Skeletal muscle tissue (tissue), 4 donors: ENCODE measurements around the gene RGPD6. TPM values are rescaled to one million over a fixed set of nuclear protein-coding genes. Genes with fewer than 3 reads are reported as not detected.
"Not testable (repeated sequence)": the region's sequence is repeated elsewhere in the genome, so short reads cannot be mapped to it uniquely, and the experiment has no call there.

Source experiments
- H3K27ac ChIP-seq: one replicate; pipeline ENCODE4 v1.7.0; 2013; ENCODE audit warnings: mild to moderate bottlenecking, low read depth, low read length, inconsistent platforms
- H3K27me3 ChIP-seq, 3 donors: one replicate each; pipeline ENCODE4 v1.7.0; 2013; ENCODE audit warnings: low read length in 3 of 3; ENCODE audit not compliant: control insufficient read depth in 3 of 3, insufficient read depth in 3 of 3
- H3K36me3 ChIP-seq, 3 donors: one replicate each; pipeline ENCODE4 v1.7.0; 2013; ENCODE audit warnings: low read length in 3 of 3; ENCODE audit not compliant: control insufficient read depth in 3 of 3, insufficient read depth in 3 of 3
- H3K4me1 ChIP-seq, 3 donors: one replicate each; pipeline ENCODE4 v1.7.0; 2013; ENCODE audit warnings: low read length in 3 of 3, mild to moderate bottlenecking in 3 of 3; ENCODE audit not compliant: control insufficient read depth in 3 of 3, insufficient read depth in 3 of 3
- H3K4me3 ChIP-seq, 3 donors: one replicate each; pipeline ENCODE4 v1.7.0; 2013; ENCODE audit warnings: low read length in 3 of 3
- H3K9ac ChIP-seq, 3 donors: one replicate each; pipeline ENCODE4 v1.7.0; 2013; ENCODE audit warnings: low read length in 3 of 3, mild to moderate bottlenecking in 3 of 3, moderate library complexity in 2 of 3, low read depth in 1 of 3
- H3K9me3 ChIP-seq, 3 donors: one replicate each; pipeline ENCODE4 v1.7.0; 2013; ENCODE audit warnings: low read length in 3 of 3; ENCODE audit not compliant: control insufficient read depth in 3 of 3
- total RNA-seq: library from RNA; depleted of rRNA; stranded (reverse); fragments of >200 nt; gene quantifications from one replicate; pipeline ENCODE4 v1.2.3, GENCODE V29; 2014
- donor health status: Osteomylitis.

The RGPD6 gene
- total RNA-seq, 1 donor from 2014 or later = 66.3 TPM

GRCh38 chr2:110591973-110592372, 15.0 kb upstream of the RGPD6 start:
- H3K9me3 ChIP-seq, H3K27ac ChIP-seq, H3K27me3 ChIP-seq, H3K36me3 ChIP-seq, H3K4me1 ChIP-seq, H3K9ac ChIP-seq, H3K4me3 ChIP-seq: not testable (repeated sequence)

- not testable (repeated sequence) for H3K27me3 ChIP-seq, H3K27ac ChIP-seq, H3K9me3 ChIP-seq, H3K4me1 ChIP-seq, H3K4me3 ChIP-seq, H3K36me3 ChIP-seq, H3K9ac ChIP-seq
These were observed 12.8 kb upstream of the RGPD6 start for GRCh38 chr2:110589677-110590330.

GRCh38 chr2:110588520-110588919, 11.5 kb upstream of the RGPD6 start:
- not testable (repeated sequence) for H3K27me3 ChIP-seq, H3K36me3 ChIP-seq, H3K4me3 ChIP-seq, H3K4me1 ChIP-seq, H3K27ac ChIP-seq, H3K9ac ChIP-seq, H3K9me3 ChIP-seq

DNA sequence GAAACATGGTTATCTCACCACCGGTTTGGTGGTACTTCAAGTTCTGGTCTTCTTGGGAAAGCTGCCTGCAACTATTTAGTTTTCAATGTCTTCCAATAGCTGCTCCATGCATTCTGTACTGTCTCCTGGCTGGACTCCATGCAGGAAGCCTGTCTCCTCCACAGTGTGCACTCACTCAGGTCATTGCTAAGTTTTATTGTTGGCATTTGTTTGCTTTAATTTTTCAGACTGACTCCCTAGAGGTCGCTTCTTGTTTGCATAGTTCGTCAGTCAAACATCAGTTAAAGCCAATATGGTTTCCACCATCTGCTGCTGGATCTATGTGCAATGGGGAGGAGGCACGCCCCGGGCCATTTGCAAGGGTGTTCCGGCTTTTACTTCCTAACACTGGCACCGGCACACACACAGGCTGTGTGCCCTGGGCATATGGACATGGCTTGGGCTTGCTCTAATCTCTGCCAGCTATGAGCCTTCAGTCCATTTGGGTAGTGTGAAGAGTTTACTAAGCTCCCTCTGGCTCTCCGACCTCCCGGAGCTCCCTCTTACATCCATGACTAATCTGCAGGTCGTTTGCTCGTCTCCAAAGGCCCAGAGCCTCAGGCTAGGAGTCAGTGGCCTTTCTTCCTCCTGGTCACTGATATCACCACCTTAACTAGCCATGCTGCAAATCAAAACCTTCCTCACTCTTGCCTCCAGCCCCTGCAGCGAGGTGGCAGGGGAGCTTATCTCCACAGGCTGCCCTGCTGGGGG, 2.4 kb upstream of the RGPD6 start:
- H3K4me1 ChIP-seq = not testable (repeated sequence)

GRCh38 chr2:110578429-110578828, 1.4 kb upstream of the RGPD6 start:
- not testable (repeated sequence) for H3K4me3 ChIP-seq, H3K36me3 ChIP-seq, H3K27ac ChIP-seq, H3K27me3 ChIP-seq, H3K4me1 ChIP-seq, H3K9me3 ChIP-seq, H3K9ac ChIP-seq

More for the DNA sequence above, 2.4 kb upstream of the RGPD6 start:
- not testable (repeated sequence) for H3K27me3 ChIP-seq, H3K9ac ChIP-seq, H3K9me3 ChIP-seq, H3K27ac ChIP-seq, H3K4me3 ChIP-seq, H3K36me3 ChIP-seq

DNA sequence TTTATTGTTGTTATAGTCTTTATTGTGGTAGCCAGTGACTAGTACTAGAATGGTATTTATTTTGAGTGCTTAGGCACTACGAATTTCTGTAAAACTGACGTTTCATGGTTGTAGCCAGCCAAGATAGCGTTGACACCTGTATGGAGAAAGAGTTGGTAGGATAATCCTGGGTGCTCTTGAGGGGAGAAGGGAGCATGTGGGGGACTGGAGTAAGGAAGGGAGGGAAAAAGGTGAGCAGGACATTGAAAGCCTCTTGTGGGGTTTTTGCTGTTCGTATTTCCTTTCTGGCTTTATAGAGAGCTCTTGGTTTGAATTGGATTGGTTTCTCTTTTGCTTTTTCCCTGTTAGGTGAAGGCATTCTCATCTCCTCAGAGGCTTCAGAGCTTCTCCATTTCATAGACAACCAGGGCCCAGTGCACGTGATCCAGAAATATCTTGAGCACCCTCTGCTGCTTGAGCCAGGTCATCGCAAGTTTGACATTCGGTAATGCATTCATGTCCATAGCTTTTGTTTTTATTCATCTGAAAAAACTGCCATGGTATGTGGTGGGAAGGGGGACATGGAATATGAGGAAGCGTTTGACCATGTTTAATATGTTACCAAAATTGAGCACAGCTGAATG, 77.2 kb downstream of the RGPD6 start:
- not testable (repeated sequence) for H3K9ac ChIP-seq, H3K9me3 ChIP-seq, H3K4me3 ChIP-seq, H3K36me3 ChIP-seq, H3K27me3 ChIP-seq, H3K4me1 ChIP-seq, H3K27ac ChIP-seq

DNA sequence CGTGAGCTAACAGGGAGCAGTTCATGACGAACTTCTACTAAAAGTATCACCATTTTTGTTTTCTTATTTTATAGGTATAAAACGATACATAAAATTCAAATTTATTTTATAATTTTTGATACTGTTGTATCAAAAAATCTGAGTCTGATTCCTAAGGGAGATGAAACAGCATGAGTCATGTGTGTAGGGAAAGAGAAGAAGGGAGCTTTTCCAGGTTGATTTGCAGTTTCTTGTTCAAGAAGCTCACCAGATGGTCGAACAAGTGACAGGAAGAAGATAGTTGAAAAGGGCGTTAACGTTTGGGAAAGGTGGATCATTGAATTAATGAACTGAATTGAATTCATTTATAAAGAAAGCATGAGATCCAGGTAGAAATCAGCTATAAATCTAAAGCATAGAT, 81.0 kb downstream of the RGPD6 start:
- H3K4me3 ChIP-seq, H3K4me1 ChIP-seq, H3K27ac ChIP-seq, H3K36me3 ChIP-seq, H3K9ac ChIP-seq, H3K27me3 ChIP-seq, H3K9me3 ChIP-seq: not testable (repeated sequence)

DNA sequence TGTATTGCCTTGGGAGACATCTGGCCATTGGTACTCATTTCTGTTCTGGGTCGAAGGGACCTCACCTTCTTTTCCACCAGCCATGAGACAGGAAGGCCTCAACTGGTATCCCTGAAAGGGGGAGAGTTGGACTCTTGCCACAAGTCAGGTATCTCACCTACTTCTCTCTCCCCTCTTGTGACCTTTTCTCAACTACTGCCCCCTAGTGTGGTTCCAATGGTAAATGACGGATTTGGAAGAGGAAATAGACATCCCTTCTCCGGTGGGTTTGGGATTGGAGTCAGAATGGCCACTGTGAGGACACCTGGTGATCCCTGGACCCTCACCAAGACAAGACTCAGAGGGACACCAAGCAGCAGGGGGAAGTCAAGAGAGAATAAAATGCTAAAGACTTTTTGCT, 82.5 kb downstream of the RGPD6 start:
- H3K9me3 ChIP-seq, H3K4me1 ChIP-seq, H3K4me3 ChIP-seq, H3K36me3 ChIP-seq, H3K9ac ChIP-seq, H3K27ac ChIP-seq, H3K27me3 ChIP-seq: not testable (repeated sequence)

- not testable (repeated sequence) for H3K4me1 ChIP-seq, H3K27me3 ChIP-seq, H3K9me3 ChIP-seq, H3K27ac ChIP-seq, H3K4me3 ChIP-seq, H3K36me3 ChIP-seq, H3K9ac ChIP-seq
These were observed 88.0 kb downstream of the RGPD6 start for GRCh38 chr2:110488991-110489390.

GRCh38 chr2:110482697-110483096, 94.3 kb downstream of the RGPD6 start:
- not testable (repeated sequence) for H3K9ac ChIP-seq, H3K36me3 ChIP-seq, H3K27ac ChIP-seq, H3K27me3 ChIP-seq, H3K4me3 ChIP-seq, H3K4me1 ChIP-seq, H3K9me3 ChIP-seq
